ENCODE measurements around the gene GABRD.

The GABRD gene

GRCh38 chr1:2022063-2022770 is 3.1 kb downstream of the GABRD start:
- DNase-seq (ENCODE audit: low read depth), result no peak
- H3K4me3 ChIP-seq (ENCODE audit: control insufficient read depth, low read depth, low read length), result no peak overlapping the region
- TF ChIP-seq, protein P1, sequence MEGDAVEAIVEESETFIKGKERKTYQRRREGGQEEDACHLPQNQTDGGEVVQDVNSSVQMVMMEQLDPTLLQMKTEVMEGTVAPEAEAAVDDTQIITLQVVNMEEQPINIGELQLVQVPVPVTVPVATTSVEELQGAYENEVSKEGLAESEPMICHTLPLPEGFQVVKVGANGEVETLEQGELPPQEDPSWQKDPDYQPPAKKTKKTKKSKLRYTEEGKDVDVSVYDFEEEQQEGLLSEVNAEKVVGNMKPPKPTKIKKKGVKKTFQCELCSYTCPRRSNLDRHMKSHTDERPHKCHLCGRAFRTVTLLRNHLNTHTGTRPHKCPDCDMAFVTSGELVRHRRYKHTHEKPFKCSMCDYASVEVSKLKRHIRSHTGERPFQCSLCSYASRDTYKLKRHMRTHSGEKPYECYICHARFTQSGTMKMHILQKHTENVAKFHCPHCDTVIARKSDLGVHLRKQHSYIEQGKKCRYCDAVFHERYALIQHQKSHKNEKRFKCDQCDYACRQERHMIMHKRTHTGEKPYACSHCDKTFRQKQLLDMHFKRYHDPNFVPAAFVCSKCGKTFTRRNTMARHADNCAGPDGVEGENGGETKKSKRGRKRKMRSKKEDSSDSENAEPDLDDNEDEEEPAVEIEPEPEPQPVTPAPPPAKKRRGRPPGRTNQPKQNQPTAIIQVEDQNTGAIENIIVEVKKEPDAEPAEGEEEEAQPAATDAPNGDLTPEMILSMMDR (IDR thresholded peaks at IDR 0.05; ENCODE audit: control insufficient read depth, insufficient read depth, low read depth, low read length, missing control alignments), result no peak

DNA sequence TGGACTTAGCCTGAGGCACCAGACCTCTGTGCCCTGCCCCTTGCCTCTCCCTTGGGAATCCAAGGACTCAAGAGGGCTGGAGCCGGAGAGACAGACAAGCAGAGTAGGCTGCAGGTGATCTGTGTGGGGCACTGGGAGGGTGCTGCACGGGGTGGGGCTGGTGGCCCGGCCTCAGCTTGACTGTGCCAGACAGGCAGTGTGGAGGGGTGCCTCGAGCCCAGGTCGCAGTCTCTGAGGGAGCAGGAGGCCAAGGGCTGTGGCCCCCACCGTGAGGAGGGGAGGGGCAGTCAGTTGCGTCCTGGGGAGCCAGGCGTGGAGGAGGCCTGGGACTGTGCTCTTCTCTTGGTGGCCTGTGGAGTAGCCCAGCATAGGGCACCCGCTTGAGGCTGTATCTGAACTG is 4.0 kb downstream of the GABRD start:
- DNase-seq (ENCODE audit: low read depth), result no peak
- TF ChIP-seq, protein P1 (IDR thresholded peaks at IDR 0.05; ENCODE audit: control insufficient read depth, insufficient read depth, low read depth, low read length, missing control alignments), result no peak

GRCh38 chr1:2024451-2024850 is 5.3 kb downstream of the GABRD start:
- no peak for DNase-seq (ENCODE audit: low read depth)
- TF ChIP-seq, protein P1 (IDR thresholded peaks at IDR 0.05; ENCODE audit: control insufficient read depth, insufficient read depth, low read depth, low read length, missing control alignments), result no peak
- H3K4me3 ChIP-seq (ENCODE audit: control insufficient read depth, low read depth, low read length), result no peak overlapping the region

More for the DNA sequence above, 4.0 kb downstream of the GABRD start:
- H3K4me3 ChIP-seq (ENCODE audit: control insufficient read depth, low read depth, low read length), result no peak overlapping the region

DNA sequence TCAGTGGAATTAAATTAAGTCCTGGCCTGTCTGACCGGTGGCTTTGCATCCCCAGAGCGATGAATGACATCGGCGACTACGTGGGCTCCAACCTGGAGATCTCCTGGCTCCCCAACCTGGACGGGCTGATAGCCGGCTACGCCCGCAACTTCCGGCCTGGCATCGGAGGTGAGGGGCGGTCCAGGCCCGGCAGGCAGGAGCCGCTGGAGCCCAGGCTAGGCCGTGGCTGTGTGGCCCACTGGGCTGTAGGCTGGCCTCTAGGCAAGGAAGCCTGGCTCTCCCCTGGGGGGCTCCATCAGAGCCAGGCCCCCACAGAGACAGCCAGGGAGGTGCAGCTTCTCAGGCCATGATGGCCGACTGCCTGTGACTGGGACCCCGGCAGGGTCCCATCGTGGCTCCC is 5.7 kb downstream of the GABRD start:
- TF ChIP-seq, protein P1 (IDR thresholded peaks at IDR 0.05; ENCODE audit: control insufficient read depth, insufficient read depth, low read depth, low read length, missing control alignments), result no peak
- H3K4me3 ChIP-seq (ENCODE audit: control insufficient read depth, low read depth, low read length), result no peak overlapping the region
- DNase-seq (ENCODE audit: low read depth), result no peak

- no peak overlapping the region for H3K4me3 ChIP-seq (ENCODE audit: control insufficient read depth, low read depth, low read length)
- TF ChIP-seq, protein P1 (IDR thresholded peaks at IDR 0.05; ENCODE audit: control insufficient read depth, insufficient read depth, low read depth, low read length, missing control alignments), result no peak
- no peak for DNase-seq (ENCODE audit: low read depth)
Measured at GRCh38 chr1:2025491-2025981, 6.4 kb downstream of the GABRD start.

DNA sequence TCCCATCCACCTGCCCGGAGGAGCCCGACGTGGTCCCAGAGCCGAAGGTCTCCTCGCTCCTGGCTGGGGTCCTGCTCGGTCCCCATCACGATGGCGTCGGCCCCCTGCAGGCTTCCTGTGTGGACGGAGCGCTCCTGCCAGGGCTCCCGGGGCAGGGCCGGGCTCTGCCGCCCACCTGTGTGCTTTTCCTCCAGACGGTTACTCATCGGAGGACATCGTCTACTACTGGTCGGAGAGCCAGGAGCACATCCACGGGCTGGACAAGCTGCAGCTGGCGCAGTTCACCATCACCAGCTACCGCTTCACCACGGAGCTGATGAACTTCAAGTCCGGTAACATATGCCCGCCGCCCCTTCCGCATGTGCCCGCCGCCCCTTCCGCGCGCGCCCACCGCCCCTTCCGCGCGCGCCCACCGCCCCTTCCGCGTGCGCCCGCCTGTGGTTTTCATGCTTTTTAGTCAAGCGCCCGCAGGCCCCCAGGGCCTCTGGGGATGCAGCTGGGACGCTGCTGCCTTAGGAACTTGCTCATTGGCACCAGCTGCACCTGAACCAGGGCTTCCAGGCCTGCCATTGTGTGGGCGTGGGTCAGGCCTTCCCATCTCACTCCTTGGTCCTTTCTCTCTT is 8.9 kb downstream of the GABRD start:
- no peak overlapping the region for H3K4me3 ChIP-seq (ENCODE audit: control insufficient read depth, low read depth, low read length)
- TF ChIP-seq, protein P1 (IDR thresholded peaks at IDR 0.05; ENCODE audit: control insufficient read depth, insufficient read depth, low read depth, low read length, missing control alignments), result no peak
- DNase-seq (ENCODE audit: low read depth), result no peak

Data from AG09309 (cell line).